HEK293 (cell line): ENCODE results near the gene DVL1.
"Not testable (repeated sequence)": the region's sequence is repeated elsewhere in the genome, so short reads cannot be mapped to it uniquely, and the experiment has no call there.

Experiments used
- CTCF ChIA-PET: fragments of 350-600 bp; formaldehyde crosslinking; extraction: SDS; loops from one replicate; lab custom pipeline; 2021; ENCODE audit warnings: antibody characterized with exemption; lab: Yijun Ruan, JAX
- POLR2A ChIA-PET: fragments of 300-600 bp; formaldehyde crosslinking; extraction: SDS; loops from one replicate; lab custom pipeline; 2020; ENCODE audit warnings: antibody characterized with exemption, inconsistent platforms; lab: Yijun Ruan, JAX
- H3K27ac ChIP-seq: fragments of 200-500 bp; sonication (Bioruptor generic); 2 replicates; pipeline ENCODE4 v1.5.1; 2014; ENCODE audit warnings: low read depth, low read length, control low read depth, inconsistent platforms; ENCODE audit errors: extremely low read depth
- H3K36me3 ChIP-seq, 2 experiments: fragments of 200-500 bp in 1 of 2; sonication (Bioruptor generic) in 1 of 2; 1 replicate in 1 of 2; 2 replicates in 1 of 2; pipeline ENCODE4 v1.5.1; 2014 to 2017; ENCODE audit warnings: inconsistent platforms in 2 of 2, low read length in 2 of 2; ENCODE audit not compliant: control insufficient read depth in 2 of 2, insufficient read depth in 1 of 2
- H3K4me1 ChIP-seq: fragments of 200-500 bp; sonication (Bioruptor generic); 2 replicates; pipeline ENCODE4 v1.5.1; 2014; ENCODE audit warnings: mild to moderate bottlenecking, low read length, inconsistent platforms; ENCODE audit not compliant: control insufficient read depth, insufficient read depth
- H3K4me3 ChIP-seq: 2 replicates; pipeline ENCODE4 v1.5.1; 2011; ENCODE audit warnings: low read depth, mild to moderate bottlenecking, control low read depth, low read length, moderate library complexity
- H3K9me3 ChIP-seq: fragments of 200-500 bp; sonication (Bioruptor generic); 2 replicates; pipeline ENCODE4 v1.5.1; 2014; ENCODE audit warnings: low read depth, low read length, inconsistent platforms; ENCODE audit not compliant: control insufficient read depth, insufficient read depth
- KLF1 ChIP-seq: fragments of 450-650 bp; formaldehyde crosslinking; IDR thresholded peaks from 2 replicates; pipeline ENCODE4 v1.5.1; 2016; ENCODE audit warnings: missing biosample characterization, missing genetic modification characterization
- SCRT2 ChIP-seq: fragments of 450-650 bp; formaldehyde crosslinking; IDR thresholded peaks from 2 replicates; pipeline ENCODE4 v1.5.1; 2016; ENCODE audit warnings: missing biosample characterization, missing genetic modification characterization
- SP7 ChIP-seq: fragments of 450-650 bp; formaldehyde crosslinking; IDR thresholded peaks from 2 replicates; pipeline ENCODE4 v1.5.1; 2016; ENCODE audit warnings: missing biosample characterization, missing genetic modification characterization
- YY2 ChIP-seq: fragments of 450-650 bp; formaldehyde crosslinking; IDR thresholded peaks from 2 replicates; pipeline ENCODE4 v1.5.1; 2016; ENCODE audit warnings: missing biosample characterization, missing genetic modification characterization
- ZBTB11 ChIP-seq: fragments of 450-650 bp; formaldehyde crosslinking; conservative IDR thresholded peaks from 2 replicates; pipeline ENCODE4 v1.5.1; 2016; ENCODE audit warnings: low read depth, missing biosample characterization, missing genetic modification characterization
- ZFP37 ChIP-seq: fragments of 450-650 bp; formaldehyde crosslinking; IDR thresholded peaks from 2 replicates; pipeline ENCODE4 v1.5.1; 2016; ENCODE audit warnings: missing biosample characterization, missing genetic modification characterization
- ZFP69B ChIP-seq: fragments of 450-650 bp; formaldehyde crosslinking; IDR thresholded peaks from 2 replicates; pipeline ENCODE4 v1.5.1; 2016; ENCODE audit warnings: missing biosample characterization, missing genetic modification characterization
- ZNF155 ChIP-seq: fragments of 450-650 bp; formaldehyde crosslinking; IDR thresholded peaks from 2 replicates; pipeline ENCODE4 v1.5.1; 2016; ENCODE audit warnings: missing biosample characterization, missing genetic modification characterization
- ZNF174 ChIP-seq: fragments of 450-650 bp; formaldehyde crosslinking; IDR thresholded peaks from 2 replicates; pipeline ENCODE4 v1.5.0; 2017; ENCODE audit warnings: missing biosample characterization, mild to moderate bottlenecking, missing genetic modification characterization
- ZNF23 ChIP-seq: fragments of 450-650 bp; formaldehyde crosslinking; IDR thresholded peaks from 2 replicates; pipeline ENCODE4 v1.5.1; 2016; ENCODE audit warnings: missing biosample characterization, missing genetic modification characterization, borderline replicate concordance
- ZNF239 ChIP-seq: fragments of 450-650 bp; formaldehyde crosslinking; IDR thresholded peaks from 2 replicates; pipeline ENCODE4 v1.5.1; 2016; ENCODE audit warnings: missing biosample characterization, missing genetic modification characterization
- ZNF24 ChIP-seq: fragments of 450-650 bp; formaldehyde crosslinking; IDR thresholded peaks from 2 replicates; pipeline ENCODE4 v1.5.1; 2016; ENCODE audit warnings: missing biosample characterization, missing genetic modification characterization
- ZNF280C ChIP-seq: fragments of 450-650 bp; formaldehyde crosslinking; IDR thresholded peaks from 2 replicates; pipeline ENCODE4 v1.5.1; 2016; ENCODE audit warnings: missing biosample characterization, missing genetic modification characterization
- ZNF341 ChIP-seq: fragments of 450-650 bp; formaldehyde crosslinking; IDR thresholded peaks from 2 replicates; pipeline ENCODE4; 2016; ENCODE audit warnings: low read depth, missing biosample characterization, missing genetic modification characterization
- ZNF473 ChIP-seq: fragments of 450-650 bp; formaldehyde crosslinking; IDR thresholded peaks from 2 replicates; pipeline ENCODE4 v1.5.1; 2017; ENCODE audit warnings: missing biosample characterization, missing genetic modification characterization
- ZNF529 ChIP-seq: fragments of 450-650 bp; formaldehyde crosslinking; IDR thresholded peaks from 2 replicates; pipeline ENCODE4 v1.5.1; 2017; ENCODE audit warnings: missing genetic modification characterization, missing biosample characterization; ENCODE audit not compliant: insufficient replicate concordance
- ZNF558 ChIP-seq: fragments of 450-650 bp; formaldehyde crosslinking; IDR thresholded peaks from 2 replicates; pipeline ENCODE4 v1.5.1; 2016; ENCODE audit warnings: missing biosample characterization, missing genetic modification characterization
- ZNF600 ChIP-seq: fragments of 450-650 bp; formaldehyde crosslinking; IDR thresholded peaks from 2 replicates; pipeline ENCODE4 v1.5.1; 2016; ENCODE audit warnings: missing biosample characterization, missing genetic modification characterization
- ZNF76 ChIP-seq: fragments of 450-650 bp; formaldehyde crosslinking; IDR thresholded peaks from 2 replicates; pipeline ENCODE4; 2016; ENCODE audit warnings: low read depth, missing biosample characterization, missing genetic modification characterization, borderline replicate concordance

Gene DVL1

GRCh38 chr1:1318131-1318652 is 31.0 kb downstream of the DVL1 start (continued):
- TF ChIP-seq ZNF473 (tag by site-specific recombination) (no peak), ZBTB11 (tag by site-specific recombination) (no peak), ZNF280C (tag by site-specific recombination) (no peak), ZNF24 (tag by site-specific recombination) (peak; percentile 22; the same call in 1 of the 2 replicates)

- no peaks in the 10 kb centered on the region for H3K9me3 ChIP-seq
- H3K4me3 ChIP-seq: no peak overlapping the region
- H3K4me1 ChIP-seq: peaks cover 17% of the 10 kb centered on the region
- TF ChIP-seq ZFP37 (tag by site-specific recombination) (no peak), ZNF155 (tag by site-specific recombination) (no peak), ZNF23 (tag by site-specific recombination) (no peak), ZNF529 (tag by site-specific recombination) (no peak), ZNF558 (peak; percentile 97), ZNF76 (tag by site-specific recombination) (no peak), ZNF239 (no peak), ZFP69B (tag by site-specific recombination) (no peak), YY2 (tag by site-specific recombination) (no peak), SP7 (tag by site-specific recombination) (no peak), ZNF341 (tag by site-specific recombination) (no peak), ZNF174 (tag by site-specific recombination) (no peak), SCRT2 (peak; percentile 56; the same call in 1 of the 2 replicates)
- POLR2A ChIA-PET: interaction anchor here (1.3 to 1.7 kb wide), 3 partner anchors 8 to 12 kb away, joined by 3 to 7 read pairs (median 4); no protein-coding TSS in a partner anchor
- H3K27ac ChIP-seq: peak overlapping the region; percentile 27
- peaks cover 20 to 81% of the 10 kb centered on the region in 2 experiments for H3K36me3 ChIP-seq
- CTCF ChIA-PET: no interaction called here
Observed at GRCh38 chr1:1317420-1317819, 31.8 kb downstream of the DVL1 start.

GRCh38 chr1:1316199-1316598 is 33.0 kb downstream of the DVL1 start:
- H3K27ac ChIP-seq, H3K4me3 ChIP-seq: not testable (repeated sequence)
- POLR2A ChIA-PET: interaction anchor here (1.3 kb wide), 2 partner anchors 9 to 27 kb away, joined by 3 read pairs; no protein-coding TSS in a partner anchor
- peak; percentile 30; the same call in 1 of the 2 replicates for TF ChIP-seq ZNF600 (tag by site-specific recombination)
- peak; percentile 44; the same call in 1 of the 2 replicates for TF ChIP-seq KLF1
- TF ChIP-seq, all 188 proteins: peak for 2; not testable (repeated sequence) for 186
- H3K36me3 ChIP-seq: peaks cover 20 to 83% of the 10 kb centered on the region in 2 experiments
- H3K9me3 ChIP-seq, CTCF ChIA-PET: not testable (repeated sequence)
- H3K4me1 ChIP-seq: peaks cover 17% of the 10 kb centered on the region
